COLO668 (cell line): ENCODE results near the gene ZNF385D.

Experiments used
- DNase-seq: peaks from one replicate; lab custom pipeline; 2025; ENCODE audit not compliant: unreplicated experiment; lab: John Stamatoyannopoulos, UW

The ZNF385D gene

GRCh38 chr3:21750080-21750696 lies 822 bp downstream of the ZNF385D start:
- no peak for DNase-seq

- no peak for DNase-seq
These were observed 2.9 kb downstream of the ZNF385D start for GRCh38 chr3:21747966-21748555.

GRCh38 chr3:21747376-21747775 lies 3.6 kb downstream of the ZNF385D start:
- DNase-seq: no peak

GRCh38 chr3:21745966-21746365 lies 5.0 kb downstream of the ZNF385D start:
- no peak for DNase-seq

- no peak for DNase-seq
These were observed 6.2 kb downstream of the ZNF385D start for GRCh38 chr3:21744793-21745192.

- DNase-seq: no peak
These were observed 11.9 kb downstream of the ZNF385D start for GRCh38 chr3:21738935-21739702.

GRCh38 chr3:21738283-21738682 lies 12.7 kb downstream of the ZNF385D start:
- DNase-seq: no peak

GRCh38 chr3:21734746-21735145 lies 16.3 kb downstream of the ZNF385D start:
- DNase-seq: no peak

- DNase-seq: no peak
These were observed 21.0 kb downstream of the ZNF385D start for GRCh38 chr3:21729888-21730459.

- no peak for DNase-seq
These were observed 21.7 kb downstream of the ZNF385D start for GRCh38 chr3:21729331-21729730.

- no peak for DNase-seq
These were observed 28.2 kb downstream of the ZNF385D start for GRCh38 chr3:21722768-21723167.

GRCh38 chr3:21722301-21722700 lies 28.7 kb downstream of the ZNF385D start:
- DNase-seq: no peak

GRCh38 chr3:21718943-21719591 lies 31.9 kb downstream of the ZNF385D start:
- DNase-seq: no peak

GRCh38 chr3:21718161-21718765 lies 32.7 kb downstream of the ZNF385D start:
- no peak for DNase-seq

- DNase-seq: no peak
These were observed 35.3 kb downstream of the ZNF385D start for GRCh38 chr3:21715662-21716061.

GRCh38 chr3:21705769-21706168 lies 45.2 kb downstream of the ZNF385D start:
- no peak for DNase-seq

- DNase-seq: no peak
These were observed 46.2 kb downstream of the ZNF385D start for GRCh38 chr3:21704796-21705195.

- no peak for DNase-seq
These were observed 47.7 kb downstream of the ZNF385D start for GRCh38 chr3:21703291-21703690.

GRCh38 chr3:21697707-21698106 lies 53.3 kb downstream of the ZNF385D start:
- DNase-seq: no peak

- no peak for DNase-seq
These were observed 56.5 kb downstream of the ZNF385D start for GRCh38 chr3:21694506-21694905.

GRCh38 chr3:21691036-21691435 lies 60.0 kb downstream of the ZNF385D start:
- no peak for DNase-seq
